NB4 (cell line): ENCODE measurements around the gene TOMM20.

Experiments
- DNase-seq: peaks from one replicate; pipeline ENCODE4 v3.0.0; 2010; ENCODE audit warnings: low read depth
- H3K4me3 ChIP-seq: one replicate; pipeline ENCODE4 v1.5.1; 2011; ENCODE audit warnings: mild to moderate bottlenecking, low read depth, low read length, moderate library complexity
- CTCF ChIP-seq: IDR thresholded peaks from one replicate; pipeline ENCODE4 v1.5.1; 2012; ENCODE audit warnings: low read depth, low read length
- MAX ChIP-seq: IDR thresholded peaks from 2 replicates; pipeline ENCODE4 v1.6.1; 2011; ENCODE audit warnings: low read depth, low read length
- MYC ChIP-seq: IDR thresholded peaks from 2 replicates; pipeline ENCODE4 v1.6.1; 2011; ENCODE audit warnings: low read depth, low read length
- POLR2A ChIP-seq: IDR thresholded peaks from 2 replicates; pipeline ENCODE4 v1.6.1; 2011; ENCODE audit warnings: mild to moderate bottlenecking; ENCODE audit not compliant: insufficient read length; ENCODE audit errors: extremely low read depth

Gene TOMM20

GRCh38 chr1:235108876-235109275, 19.8 kb downstream of the TOMM20 start:
- DNase-seq: no peak
- no peak overlapping the region for H3K4me3 ChIP-seq
- TF ChIP-seq MYC (no peak), MAX (no peak), CTCF (no peak), POLR2A (peak; percentile 10)

GRCh38 chr1:235108185-235108593, 20.4 kb downstream of the TOMM20 start:
- H3K4me3 ChIP-seq: no peak overlapping the region
- no peak for DNase-seq
- TF ChIP-seq MYC: no peak
- no peak for TF ChIP-seq MAX
- TF ChIP-seq POLR2A: peak; percentile 20

- TF ChIP-seq CTCF (no peak), POLR2A (no peak), MAX (no peak), MYC (no peak)
- DNase-seq: no peak
- no peak overlapping the region for H3K4me3 ChIP-seq
Observed at GRCh38 chr1:235107368-235108184, 21.1 kb downstream of the TOMM20 start.

GRCh38 chr1:235106457-235106856, 22.2 kb downstream of the TOMM20 start:
- no peak for DNase-seq
- H3K4me3 ChIP-seq: no peak overlapping the region
- TF ChIP-seq POLR2A (no peak), MAX (no peak), CTCF (no peak), MYC (no peak)

- peak; percentile 52 for DNase-seq
- no peak overlapping the region for H3K4me3 ChIP-seq
- TF ChIP-seq MAX (no peak), CTCF (no peak), MYC (no peak)
Observed at GRCh38 chr1:235105051-235106043, 23.3 kb downstream of the TOMM20 start.

- TF ChIP-seq MYC (no peak), CTCF (no peak), MAX (no peak), POLR2A (no peak)
- no peak overlapping the region for H3K4me3 ChIP-seq
- no peak for DNase-seq
Observed at GRCh38 chr1:235102993-235103411, 25.6 kb downstream of the TOMM20 start.
